ENCODE measurements around the gene COL6A1.

COL6A1 gene

DNA sequence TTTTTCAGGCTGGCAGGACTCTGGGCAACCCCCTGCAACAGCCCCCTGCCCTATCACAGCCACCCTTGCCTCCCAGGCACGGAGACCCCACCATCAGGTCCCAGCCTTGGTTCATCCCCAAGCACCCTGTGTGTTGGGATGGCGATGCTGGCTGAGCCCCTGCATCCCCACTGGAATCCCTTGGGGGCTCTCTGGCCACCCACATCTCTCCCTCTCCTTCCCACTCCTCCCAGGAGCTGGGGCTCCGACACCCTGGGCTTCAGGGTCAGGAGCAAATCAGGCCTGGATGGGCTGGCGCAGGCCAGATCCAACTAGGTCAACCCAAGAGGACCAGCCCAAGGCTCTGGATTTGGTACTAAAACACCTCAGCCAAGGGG is 25.9 kb downstream of the COL6A1 start:
- DNase-seq = peak; percentile 12

DNA sequence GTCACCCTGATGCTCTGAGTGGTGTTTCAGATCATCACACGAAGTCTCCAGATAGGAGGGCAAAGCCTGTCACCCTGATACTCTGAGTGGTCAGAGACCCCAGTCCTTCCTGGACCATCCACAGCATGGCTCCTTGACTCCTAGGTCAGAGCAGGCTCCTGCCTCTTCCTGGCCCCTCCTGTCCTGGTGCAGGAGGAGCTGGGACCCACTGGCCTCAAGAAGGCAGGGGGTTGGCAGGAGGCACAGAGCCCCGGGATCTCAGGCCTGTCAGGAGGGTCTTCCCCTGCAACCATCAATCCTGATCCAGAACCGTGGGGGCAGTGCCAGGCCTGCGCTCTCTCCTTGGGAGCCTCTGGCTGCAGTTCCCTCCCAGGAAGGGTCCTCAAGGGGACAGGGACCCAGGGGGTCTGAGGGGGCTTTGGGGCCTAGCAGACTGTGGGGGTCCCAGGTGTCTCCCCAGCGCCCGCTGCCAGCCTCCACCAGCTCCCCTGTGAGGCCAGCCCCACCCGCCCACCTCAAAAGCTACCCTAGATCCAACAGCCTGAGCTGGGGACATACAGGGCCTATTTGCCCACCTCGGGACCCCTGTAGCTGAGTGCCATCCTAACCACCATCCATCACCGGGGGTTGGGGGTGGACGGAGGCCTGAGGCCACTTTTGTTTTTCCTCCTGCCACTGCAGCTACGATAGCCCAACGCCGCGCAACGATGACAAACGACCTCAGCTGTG is 27.5 kb downstream of the COL6A1 start:
- DNase-seq = no peak

DNA sequence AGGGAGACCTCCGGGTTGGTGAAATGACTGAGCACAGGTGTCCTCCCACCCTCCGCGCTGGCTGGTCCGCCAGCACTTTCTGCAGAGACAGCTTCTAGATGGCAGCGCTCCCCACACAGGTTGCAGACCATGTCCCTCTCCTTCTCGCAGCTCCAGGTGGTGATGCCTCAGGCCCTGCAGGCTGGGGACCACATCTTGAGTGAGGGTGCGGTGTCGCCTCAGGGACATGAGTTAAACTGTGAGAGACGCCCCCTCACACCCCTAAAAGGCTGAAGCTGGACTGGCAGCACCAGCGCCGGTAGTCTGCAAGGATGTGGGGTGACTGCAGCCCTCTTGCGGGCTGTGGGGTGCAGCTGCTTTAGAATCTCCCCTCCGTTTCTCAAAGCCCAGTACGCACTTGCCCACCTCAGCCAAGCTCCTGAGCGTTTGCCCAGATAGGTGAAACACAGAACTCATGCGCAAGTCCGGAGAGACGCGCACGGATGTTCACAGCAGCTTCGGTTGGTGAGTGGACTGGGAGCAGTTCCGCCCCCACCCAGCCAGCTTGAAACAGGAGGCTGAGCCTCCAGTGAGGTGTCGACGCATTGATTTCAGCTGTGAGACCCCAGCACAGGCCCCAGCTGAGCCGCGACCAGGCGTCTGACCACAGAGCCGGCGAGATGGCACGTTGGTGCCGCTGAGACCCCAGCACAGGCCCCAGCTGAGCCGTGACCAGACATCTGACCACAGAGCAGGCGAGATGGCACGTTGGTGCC is 28.6 kb downstream of the COL6A1 start:
- peak; percentile 20 for DNase-seq

DNA sequence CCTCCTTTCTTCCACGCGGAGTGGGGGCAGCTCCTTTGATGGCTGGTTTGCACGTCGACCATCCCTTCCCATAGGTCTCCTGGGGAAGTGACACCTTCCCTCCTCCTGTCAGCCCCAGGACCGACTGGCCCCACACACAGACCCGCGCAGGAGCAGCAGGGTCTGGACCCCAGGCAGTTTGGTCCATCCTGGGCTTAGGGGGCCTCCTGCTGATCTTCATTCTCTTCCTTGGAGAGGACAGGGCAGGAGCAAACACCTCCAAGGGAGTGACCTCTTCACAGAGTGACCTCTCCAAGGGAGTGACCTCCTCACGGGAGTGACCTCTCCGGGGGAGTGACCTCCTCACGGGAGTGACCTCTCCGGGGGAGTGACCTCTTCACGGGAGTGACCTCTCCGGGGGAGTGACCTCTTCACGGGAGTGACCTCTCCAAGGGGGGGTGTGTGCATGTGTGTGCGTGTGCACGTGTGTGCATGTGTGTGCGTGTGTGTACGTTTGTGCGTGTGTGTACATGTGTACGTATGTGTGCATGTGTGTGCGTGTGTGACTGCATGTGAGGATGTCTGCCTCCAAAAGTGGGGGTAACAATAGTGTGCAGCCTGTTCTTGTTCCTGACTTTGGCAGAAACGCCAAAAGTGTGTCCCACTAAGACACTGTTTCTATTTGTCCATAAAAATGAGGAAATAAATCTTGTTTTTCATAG is 29.8 kb downstream of the COL6A1 start:
- peak; percentile 18 for DNase-seq

DNA sequence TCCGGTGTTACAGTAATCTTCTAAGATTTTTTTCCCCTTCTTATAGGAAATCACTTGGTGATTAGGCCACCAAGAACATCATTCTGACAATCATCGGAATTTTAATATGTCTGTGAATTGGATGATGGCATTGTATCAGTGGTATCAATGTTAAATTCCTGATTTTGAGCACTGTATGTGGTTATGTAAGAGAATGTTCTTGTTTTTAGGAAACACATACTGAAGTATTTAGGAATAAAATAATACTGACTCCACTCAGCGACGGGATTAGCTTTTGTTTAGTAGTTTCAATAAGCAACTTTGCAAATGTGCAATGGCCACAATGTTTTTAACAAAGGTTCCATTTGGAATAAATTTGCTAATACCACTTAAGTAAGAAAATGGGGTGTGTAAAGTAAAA is 30.6 kb downstream of the COL6A1 start:
- no peak for DNase-seq

DNA sequence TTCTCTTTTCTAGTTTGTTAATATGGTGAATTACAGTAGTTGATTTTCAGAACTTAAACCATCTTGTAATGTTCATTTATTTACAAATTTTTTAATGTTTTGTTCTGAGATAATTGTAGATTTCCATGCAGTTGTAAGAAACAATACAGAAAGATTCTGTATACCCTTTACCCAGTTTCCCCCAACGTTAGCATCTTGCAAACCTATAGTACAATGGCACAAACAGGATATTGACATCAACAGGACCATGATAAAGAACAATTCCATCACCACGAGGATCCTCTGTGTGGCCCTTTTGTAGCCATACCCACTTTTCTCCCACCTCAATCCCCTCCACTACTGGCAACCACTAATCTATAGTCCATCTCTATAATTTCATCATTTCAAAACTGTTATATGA is 33.3 kb downstream of the COL6A1 start:
- no peak for DNase-seq

DNA sequence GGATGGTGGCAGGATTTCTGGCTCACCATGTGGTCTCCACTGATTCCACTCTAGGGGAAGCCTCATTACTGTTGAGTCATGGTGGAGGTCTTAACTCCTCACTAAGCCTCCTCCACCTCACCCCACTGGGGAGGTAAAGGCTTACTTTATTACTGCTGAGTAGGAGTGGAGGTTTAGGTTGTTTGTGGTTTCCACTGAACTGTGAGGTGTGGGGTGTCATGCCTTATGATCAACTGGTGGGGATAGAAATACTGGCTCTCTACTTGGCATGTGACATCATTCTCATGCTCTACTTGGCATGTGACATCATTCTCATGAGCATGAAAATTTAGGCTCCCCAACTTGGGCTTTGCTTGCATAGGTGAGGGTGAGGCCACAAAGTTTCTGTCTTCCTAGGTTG is 35.6 kb downstream of the COL6A1 start:
- no peak for DNase-seq

DNA sequence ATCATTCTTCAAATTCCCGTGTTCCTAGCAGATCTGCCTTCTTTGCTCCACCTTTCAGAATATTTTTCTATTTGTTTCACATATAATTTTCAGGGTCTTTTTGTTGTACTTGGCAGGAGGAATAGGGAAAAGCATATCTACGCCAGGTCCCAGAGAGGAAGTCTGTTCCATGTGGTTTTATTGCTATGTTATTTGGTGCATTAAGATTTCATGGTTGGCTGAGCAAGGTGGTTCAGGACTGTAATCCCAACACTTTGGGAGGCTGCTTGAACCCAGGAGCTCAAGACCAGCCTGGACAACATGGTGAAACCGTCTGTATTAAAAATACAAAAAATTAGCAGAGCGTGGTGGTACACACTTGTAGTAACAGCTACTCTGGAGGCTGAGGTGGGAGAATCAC is 36.1 kb downstream of the COL6A1 start:
- DNase-seq = peak; percentile 22

DNA sequence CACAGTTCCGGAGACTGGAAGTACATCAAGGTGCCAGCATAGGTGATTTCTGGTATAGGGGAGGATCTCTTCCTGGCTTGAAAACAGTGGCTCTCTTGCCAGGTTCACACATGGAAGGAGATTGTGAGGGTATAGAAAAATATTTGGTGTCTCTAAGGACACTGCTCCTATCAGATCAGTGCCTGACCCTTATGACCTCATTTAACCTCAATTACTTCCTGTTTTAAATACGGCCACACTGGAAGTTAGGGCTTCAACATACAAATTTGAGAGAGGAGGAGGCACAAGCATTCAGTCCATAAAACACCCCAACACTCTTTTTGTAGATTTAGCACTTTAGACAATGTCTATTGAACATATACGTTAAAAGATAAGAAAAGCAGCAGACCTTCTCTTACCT is 37.0 kb downstream of the COL6A1 start:
- DNase-seq = no peak

DNA sequence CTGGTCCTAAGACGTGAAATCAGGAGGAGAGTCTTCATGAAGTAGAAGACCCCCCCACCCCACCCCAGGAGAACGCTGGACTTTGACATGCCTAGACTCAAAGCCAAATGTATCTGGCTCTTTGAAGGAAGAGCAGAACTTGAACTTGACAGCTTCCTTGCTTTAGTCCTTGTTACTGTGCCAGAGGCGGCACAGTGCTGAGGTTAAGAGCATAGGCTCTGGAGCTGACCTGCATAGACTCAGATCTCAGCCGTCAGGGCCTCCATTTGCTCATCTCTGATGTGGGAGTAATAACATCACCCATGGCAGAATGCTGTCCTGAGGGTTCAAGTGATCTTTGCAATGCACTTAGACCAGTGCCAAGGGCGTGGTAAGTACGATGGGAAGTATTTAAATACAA is 39.0 kb downstream of the COL6A1 start:
- no peak for DNase-seq

DNA sequence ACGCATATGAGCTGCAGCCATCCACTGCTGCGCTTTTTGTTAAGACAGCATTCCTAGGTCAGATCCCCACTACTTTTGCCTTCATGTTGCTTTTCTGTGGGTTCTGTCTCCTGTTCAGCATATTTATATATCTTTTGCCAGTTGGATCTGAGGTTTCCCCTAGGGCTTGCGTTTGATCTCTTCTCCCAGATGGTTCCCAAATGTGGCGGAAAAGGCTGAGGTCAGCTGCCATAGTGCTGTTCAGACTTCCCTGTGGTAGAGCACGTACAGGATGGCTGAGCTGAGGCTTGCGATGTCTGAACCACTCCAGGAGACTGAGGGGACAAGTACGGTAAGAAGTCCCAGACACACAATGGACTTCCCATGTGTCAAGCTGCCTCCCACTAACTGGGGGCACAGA is 39.8 kb downstream of the COL6A1 start:
- peak; percentile 29 for DNase-seq

DNA sequence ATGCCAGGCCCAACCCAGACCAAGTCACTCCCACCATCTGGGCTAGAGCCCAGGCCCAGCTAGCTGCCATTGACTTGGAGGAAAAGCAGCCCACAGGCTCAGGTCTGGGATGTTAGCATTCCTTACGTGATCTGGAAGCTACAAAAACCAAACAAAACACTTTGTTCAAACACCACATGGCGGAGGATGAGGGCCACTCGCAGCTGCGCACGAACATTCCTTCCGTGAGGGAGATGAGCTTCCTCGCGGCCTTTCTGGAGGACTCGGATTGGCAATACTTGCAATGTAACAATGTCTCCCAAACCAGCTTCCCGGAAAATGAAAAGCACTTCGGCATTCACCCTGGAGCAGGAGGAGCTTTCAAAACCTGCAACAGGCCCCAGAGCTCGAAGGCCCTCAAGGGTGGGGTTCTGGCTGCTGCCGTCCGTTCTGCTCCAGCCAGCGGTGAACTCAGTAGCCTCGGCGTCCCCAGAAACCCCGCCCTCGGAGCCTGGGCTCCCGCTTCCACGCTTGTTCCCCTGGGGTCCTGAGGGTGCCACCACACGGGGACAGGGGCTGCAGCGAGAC is 40.5 kb downstream of the COL6A1 start:
- DNase-seq = no peak

DNA sequence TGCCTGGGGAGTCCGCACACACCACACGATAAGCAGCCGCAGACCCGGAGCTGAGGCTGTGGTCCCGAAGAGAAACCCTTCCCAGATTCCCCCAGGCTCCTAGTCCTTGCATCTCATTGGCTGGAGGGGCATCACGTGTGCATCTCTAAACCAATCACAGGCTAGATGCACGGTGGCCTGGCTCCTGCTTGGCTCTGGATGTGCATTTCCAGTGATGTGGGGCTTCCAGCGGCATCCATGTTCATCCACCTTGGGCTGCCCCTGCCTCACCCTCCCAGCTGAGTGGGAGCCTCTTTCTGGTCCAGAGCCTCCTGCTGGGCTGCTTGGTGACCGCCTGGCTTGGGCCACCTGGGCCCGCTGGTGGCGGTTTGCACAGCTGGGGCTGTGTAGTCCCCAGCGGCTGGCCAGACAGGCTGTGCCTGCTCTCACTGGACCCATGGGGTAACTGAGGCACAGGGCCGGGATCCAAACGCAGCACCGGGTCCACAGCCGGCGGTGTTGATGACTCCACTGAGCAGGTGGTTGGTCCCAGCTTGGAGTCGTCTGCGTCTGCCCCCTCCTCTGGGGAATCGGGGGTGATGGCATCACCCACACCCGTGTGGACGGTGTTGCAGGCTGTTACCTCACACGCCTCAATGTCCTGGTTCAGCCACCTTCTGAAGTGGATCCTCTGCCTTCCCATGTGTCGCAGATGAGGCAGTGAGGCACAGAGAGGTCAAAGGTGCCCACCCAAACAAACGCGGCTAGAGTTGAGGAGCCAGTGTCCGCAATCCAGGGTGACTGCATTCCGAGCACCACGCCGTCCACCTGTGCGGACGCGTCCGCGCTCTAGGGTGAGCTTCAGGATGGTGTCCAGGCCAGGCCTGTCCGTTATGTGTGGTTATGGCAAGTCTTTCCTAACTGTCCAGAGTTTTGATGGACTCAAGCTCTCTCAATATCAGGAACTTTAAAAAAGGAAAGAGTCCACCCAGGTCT is 41.3 kb downstream of the COL6A1 start:
- no peak for DNase-seq

DNA sequence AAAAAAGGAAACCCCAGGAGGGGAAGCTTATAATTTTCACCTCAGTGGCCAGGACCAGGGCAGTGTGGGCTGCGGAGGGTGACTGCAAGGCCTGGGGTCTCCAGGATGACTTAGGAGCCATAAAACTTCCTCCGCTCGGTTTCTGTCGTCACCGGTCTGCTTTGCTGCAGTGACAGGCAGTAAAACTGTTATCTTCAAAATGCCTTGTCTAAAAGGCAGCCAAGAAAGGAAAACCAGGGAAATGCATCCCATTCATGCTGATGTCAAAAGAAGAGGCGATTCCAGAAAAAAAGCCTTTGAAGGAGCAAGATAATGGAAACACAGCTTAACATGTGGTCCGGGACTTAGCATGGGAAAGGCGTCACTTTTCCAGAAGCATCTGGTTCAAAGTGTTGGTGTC is 42.0 kb downstream of the COL6A1 start:
- DNase-seq = no peak

DNA sequence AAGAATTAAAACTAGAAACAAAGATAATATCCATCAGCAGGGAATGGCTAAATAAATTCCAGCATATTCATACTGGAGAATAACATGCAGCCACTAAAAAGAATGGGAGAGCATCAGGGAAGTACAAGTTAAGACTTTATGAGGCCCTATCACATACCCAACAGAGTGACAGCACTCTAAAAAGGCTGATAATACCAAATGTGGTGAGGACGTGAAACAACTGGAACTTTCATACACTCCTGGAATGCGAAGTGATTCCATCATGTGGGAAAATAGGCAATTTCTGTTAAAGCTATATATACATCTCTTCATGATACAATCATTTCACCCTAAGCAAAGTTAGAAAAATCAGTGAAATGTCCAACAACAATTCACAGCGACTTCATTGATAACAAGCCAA is 42.6 kb downstream of the COL6A1 start:
- DNase-seq = no peak

DNA sequence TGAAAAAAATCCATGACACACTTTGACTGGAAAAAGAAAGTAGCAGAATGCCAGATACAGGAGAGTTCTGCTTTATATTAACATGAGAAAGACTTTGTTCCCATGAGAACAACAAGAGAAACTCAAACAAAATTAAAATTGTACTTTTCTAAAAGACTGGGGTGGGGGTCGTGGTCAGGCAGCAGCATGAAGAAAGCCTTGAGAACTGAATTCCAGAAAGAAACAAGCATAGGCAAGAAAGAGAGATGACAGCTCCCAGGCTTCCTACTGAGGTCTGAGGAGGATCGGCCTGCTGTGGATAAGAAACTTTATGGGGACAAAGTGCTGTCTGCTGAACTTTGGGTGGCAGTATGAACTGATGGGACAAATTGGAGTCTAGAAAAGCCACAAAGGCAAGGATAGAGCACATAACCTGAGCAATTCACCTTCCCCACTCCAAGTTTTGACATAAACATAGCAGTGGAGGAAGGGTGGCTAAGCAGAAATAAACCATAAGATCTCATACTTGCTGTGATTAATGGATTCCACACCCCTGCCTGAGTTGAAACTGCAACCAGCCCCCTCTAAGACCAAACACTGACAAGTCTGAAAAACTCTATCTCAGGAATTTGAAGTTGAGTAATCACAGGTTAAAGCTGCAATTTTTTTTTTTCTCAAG is 43.7 kb downstream of the COL6A1 start:
- DNase-seq = no peak

DNA sequence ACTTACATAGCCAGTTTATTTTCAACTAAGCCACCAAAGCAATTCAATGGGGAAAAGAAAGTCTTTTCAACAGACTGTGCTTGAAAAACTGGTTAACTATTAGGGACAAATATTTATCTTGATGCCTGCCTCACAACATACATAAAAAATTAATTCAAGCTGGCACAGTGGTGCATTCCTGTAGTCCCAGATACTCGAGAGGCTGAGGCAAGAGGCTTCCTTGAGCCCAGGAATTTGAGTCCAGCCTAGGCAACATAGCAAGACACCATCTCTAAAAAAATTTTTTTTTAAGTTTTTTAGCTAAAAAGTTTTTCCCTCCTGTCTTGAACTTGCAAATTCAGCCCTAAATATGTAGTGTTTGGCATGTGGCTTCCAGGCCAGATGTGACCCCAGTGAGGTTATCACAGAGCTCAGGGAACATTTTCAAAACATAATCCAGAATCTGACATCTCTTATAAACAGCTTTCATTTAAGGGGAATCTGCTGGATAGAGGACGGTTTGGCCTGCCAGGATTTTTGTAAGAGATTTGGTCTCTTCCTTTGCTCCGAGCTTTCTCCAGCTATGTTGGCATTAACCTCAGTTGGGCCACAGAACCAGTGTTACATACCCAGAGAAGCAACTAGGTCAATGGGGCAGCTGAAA is 46.4 kb downstream of the COL6A1 start:
- no peak for DNase-seq

DNA sequence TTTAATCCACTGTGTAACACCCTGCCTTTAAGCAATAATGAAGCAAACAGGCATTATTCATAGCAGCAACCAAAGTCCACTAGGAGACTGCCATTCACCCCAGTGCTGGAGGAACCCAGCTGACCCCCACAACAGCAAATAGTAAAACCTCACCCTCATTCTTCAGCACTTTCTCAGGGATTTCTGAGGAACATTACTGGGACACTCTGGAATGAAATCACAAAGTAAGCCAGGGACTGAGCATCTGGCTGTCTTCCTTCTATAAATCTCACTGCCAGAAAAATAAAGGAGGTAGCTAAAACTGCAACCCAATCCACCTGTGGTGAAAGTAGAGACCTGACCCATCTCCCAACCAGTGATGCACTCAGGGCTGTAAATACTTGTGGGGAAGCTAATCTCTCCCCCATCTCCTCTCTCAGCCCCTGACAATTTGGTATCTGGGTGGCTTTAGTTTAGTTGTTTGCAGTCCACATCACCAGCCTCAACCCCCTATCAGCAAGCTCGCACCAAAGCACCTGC is 47.1 kb downstream of the COL6A1 start:
- DNase-seq = no peak

DNA sequence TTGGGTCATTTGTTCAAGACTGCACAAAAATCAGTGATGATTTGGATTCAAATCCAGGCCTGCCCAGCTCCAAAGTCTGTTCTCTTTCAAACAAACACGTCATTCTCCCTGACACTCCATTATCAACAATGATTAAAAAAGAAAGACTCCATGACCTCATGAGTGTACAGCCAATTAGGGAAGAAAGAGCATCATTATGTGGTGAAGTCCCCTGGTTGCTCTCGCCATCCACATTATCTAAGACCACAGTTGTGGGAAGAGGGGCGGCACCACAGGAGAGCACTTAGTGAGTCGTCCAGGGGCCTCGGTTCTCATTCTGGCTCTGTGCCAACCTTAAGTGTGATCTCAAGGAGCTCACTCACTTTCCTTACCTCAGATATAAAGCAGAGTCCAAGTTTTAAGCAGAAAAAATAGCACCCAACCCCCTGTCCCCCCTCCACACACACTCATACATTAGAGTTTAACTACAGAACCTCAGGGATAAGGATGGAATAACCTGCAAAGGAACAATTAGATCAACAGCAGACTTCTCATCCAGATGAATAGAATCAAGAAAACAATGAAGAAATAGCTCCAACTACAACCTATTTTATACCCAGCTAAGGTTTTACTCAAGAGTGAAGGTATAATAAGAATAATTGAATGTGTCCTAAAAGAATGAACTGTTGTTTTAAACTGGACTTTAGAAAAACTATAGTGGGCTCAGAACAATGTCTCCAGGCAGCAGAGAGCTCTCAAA is 47.8 kb downstream of the COL6A1 start:
- no peak for DNase-seq

DNA sequence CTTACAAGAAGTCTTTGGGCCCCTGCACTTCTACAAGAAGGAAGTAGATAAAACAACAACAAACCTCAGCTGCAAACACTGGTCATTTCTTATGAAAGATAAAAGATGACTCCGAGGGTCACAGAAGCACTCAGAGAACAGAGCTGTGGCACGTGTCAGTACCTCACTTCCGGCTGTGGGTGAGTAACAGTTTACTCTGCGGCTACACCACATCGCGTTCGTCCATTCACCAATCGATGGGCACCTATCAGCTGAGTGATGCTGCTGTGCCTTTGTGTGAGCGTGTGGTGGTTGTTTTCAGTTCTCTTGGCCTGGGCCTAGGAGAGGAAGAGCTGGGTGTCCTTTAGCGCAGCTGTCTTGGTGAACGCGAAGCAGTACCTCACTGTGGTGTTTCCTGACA is 49.9 kb downstream of the COL6A1 start:
- no peak for DNase-seq
